Chondrocyte (in vitro differentiated cells): Measurements from ENCODE around the gene HNRNPC. TPM values are rescaled to one million over a fixed set of nuclear protein-coding genes. Genes with fewer than 3 reads are reported as not detected.
A peak's percentile ranks its signal among the peaks of the same experiment; 100 is the strongest.
"Not testable (repeated sequence)": the region's sequence is repeated elsewhere in the genome, so short reads cannot be mapped to it uniquely, and the experiment has no call there.

Experiments
- DNase-seq: peaks from one replicate; pipeline ENCODE4 v3.0.0; 2021; ENCODE audit warnings: mixed read lengths, low spot score
- H3K27ac Mint-ChIP-seq: one replicate; pipeline ENCODE4 v1.8.0; 2021; ENCODE audit warnings: mild to moderate bottlenecking, moderate library complexity, mixed read lengths; ENCODE audit not compliant: unreplicated experiment
- H3K27me3 Mint-ChIP-seq: 2 replicates; pipeline ENCODE4 v1.8.0; 2021; ENCODE audit warnings: low read depth, mixed read lengths
- H3K36me3 Mint-ChIP-seq: 2 replicates; pipeline ENCODE4 v1.8.0; 2021; ENCODE audit warnings: low read depth, mixed read lengths
- H3K4me1 Mint-ChIP-seq: 2 replicates; pipeline ENCODE4 v1.8.0; 2021; ENCODE audit warnings: low read depth, mild to moderate bottlenecking, mixed read lengths
- H3K4me3 Mint-ChIP-seq: one replicate; pipeline ENCODE4 v1.8.0; 2021; ENCODE audit warnings: mild to moderate bottlenecking, moderate library complexity, mixed read lengths; ENCODE audit not compliant: unreplicated experiment
- H3K9me3 Mint-ChIP-seq: 2 replicates; pipeline ENCODE4 v1.8.0; 2021; ENCODE audit warnings: low read depth, mixed read lengths
- CTCF ChIP-seq: fragments of 200-600 bp; sonication (generic); IDR thresholded peaks from 2 replicates; pipeline ENCODE4 v1.5.0; 2021; ENCODE audit warnings: antibody characterized with exemption, mild to moderate bottlenecking, moderate library complexity
- total RNA-seq: library from RNA; stranded (reverse); gene quantifications from 3 replicates; pipeline ENCODE4 v1.2.1, GENCODE V29; 2021

The HNRNPC gene
- total RNA-seq, 1 donor from 2014 or later = 286 TPM

GRCh38 chr14:21279783-21280182 is 10.5 kb upstream of the HNRNPC start, which contains the start of gene RPGRIP1:
Gene RPGRIP1, plus strand, starts transcription at chr14:21280083. Its CDS starts 7,894 bp downstream, at chr14:21287977.
- H3K27ac Mint-ChIP-seq = no peak within 1 kb of the TSS
- no peaks in the 10 kb centered on the region for H3K27me3 Mint-ChIP-seq

DNA sequence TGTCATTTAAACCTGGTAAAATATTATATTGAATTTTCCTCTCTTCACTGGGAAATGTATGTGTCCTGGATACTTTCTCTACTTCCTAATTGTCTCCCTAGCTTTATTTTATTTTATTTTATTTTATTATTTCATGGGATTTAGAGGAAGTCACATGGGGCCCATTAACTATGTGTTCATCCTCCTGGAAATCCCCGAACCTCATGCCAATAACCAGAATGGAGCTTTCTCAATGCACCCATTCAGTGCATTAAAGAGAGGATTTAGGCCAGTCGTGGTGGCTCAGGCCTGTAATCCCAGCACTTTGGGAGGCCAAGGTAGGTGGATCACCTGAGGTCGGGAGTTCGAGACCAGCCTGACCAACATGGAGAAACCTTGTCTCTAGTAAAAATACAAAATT is 9.4 kb upstream of the HNRNPC start:
- no peak for DNase-seq
- Mint-ChIP-seq H3K27me3 (no peaks in the 10 kb centered on the region), H3K27ac (no peak overlapping the region), H3K4me1 (no peaks in the 10 kb centered on the region), H3K9me3 (no peaks in the 10 kb centered on the region), H3K4me3 (no peak overlapping the region), H3K36me3 (no peaks in the 10 kb centered on the region)
- no peak for TF ChIP-seq CTCF

More at GRCh38 chr14:21279783-21280182, 10.5 kb upstream of the HNRNPC start, which contains the start of gene RPGRIP1:
- Mint-ChIP-seq H3K9me3 (no peaks in the 10 kb centered on the region), H3K4me3 (no peak within 1 kb of the TSS), H3K4me1 (no peaks in the 10 kb centered on the region), H3K36me3 (no peaks in the 10 kb centered on the region)
- DNase-seq = no peak
- TF ChIP-seq CTCF = no peak

- TF ChIP-seq CTCF = no peak
- Mint-ChIP-seq H3K9me3 (no peaks in the 10 kb centered on the region), H3K27ac (no peak overlapping the region), H3K4me3 (no peak overlapping the region), H3K4me1 (no peaks in the 10 kb centered on the region), H3K27me3 (no peaks in the 10 kb centered on the region), H3K36me3 (no peaks in the 10 kb centered on the region)
- DNase-seq = no peak
Observed at GRCh38 chr14:21275261-21275858, 6.1 kb upstream of the HNRNPC start.

GRCh38 chr14:21272661-21273060 is 3.4 kb upstream of the HNRNPC start:
- H3K27ac Mint-ChIP-seq, DNase-seq, H3K36me3 Mint-ChIP-seq, H3K27me3 Mint-ChIP-seq, H3K4me3 Mint-ChIP-seq, H3K9me3 Mint-ChIP-seq, H3K4me1 Mint-ChIP-seq: not testable (repeated sequence)

DNA sequence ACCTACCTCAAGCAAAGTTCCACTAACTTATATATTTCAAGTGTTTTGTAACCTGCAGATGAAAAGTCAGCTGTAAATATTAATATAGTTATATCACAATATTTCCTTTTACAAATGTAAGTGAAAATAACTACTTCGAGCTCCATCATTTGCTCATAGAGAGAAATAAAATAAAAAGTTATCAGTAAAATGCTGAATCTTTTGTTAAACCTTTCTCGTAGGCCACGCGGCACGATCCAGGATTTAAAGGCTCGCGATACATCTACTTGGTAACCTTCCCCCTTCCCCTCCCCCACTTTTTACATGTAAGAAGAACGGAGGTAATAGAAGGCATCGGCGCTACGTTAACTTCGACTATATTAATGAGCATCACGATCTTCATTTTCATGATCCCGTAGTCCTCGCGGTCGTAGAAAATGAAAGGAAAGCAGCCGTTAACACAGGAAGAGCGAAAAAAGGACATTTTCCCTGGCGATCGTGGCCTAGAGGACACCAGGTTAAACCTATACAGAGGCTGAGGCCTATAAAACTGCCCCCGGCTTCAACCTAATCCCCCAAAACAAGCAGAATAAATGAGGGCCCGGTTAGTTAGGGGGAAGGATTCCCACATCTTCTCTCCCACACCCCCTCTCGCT is 508 bp downstream of the HNRNPC start:
- H3K9me3 Mint-ChIP-seq = no peaks in the 10 kb centered on the region
- no peak for TF ChIP-seq CTCF
- peaks cover 16% of the 10 kb centered on the region for H3K36me3 Mint-ChIP-seq
- H3K4me1 Mint-ChIP-seq = peaks cover 45% of the 10 kb centered on the region
- peak overlapping the region; percentile 97 for H3K4me3 Mint-ChIP-seq
- DNase-seq = no peak
- H3K27me3 Mint-ChIP-seq = no peaks in the 10 kb centered on the region
- peak overlapping the region; percentile 100 for H3K27ac Mint-ChIP-seq
